ENCODE results near the gene RAB34. TPM values are rescaled to one million over a fixed set of nuclear protein-coding genes. Genes with fewer than 3 reads are reported as not detected.

The RAB34 gene, protein sequence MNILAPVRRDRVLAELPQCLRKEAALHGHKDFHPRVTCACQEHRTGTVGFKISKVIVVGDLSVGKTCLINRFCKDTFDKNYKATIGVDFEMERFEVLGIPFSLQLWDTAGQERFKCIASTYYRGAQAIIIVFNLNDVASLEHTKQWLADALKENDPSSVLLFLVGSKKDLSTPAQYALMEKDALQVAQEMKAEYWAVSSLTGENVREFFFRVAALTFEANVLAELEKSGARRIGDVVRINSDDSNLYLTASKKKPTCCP
- 214 and 300 TPM in 2 replicates for total RNA-seq

DNA sequence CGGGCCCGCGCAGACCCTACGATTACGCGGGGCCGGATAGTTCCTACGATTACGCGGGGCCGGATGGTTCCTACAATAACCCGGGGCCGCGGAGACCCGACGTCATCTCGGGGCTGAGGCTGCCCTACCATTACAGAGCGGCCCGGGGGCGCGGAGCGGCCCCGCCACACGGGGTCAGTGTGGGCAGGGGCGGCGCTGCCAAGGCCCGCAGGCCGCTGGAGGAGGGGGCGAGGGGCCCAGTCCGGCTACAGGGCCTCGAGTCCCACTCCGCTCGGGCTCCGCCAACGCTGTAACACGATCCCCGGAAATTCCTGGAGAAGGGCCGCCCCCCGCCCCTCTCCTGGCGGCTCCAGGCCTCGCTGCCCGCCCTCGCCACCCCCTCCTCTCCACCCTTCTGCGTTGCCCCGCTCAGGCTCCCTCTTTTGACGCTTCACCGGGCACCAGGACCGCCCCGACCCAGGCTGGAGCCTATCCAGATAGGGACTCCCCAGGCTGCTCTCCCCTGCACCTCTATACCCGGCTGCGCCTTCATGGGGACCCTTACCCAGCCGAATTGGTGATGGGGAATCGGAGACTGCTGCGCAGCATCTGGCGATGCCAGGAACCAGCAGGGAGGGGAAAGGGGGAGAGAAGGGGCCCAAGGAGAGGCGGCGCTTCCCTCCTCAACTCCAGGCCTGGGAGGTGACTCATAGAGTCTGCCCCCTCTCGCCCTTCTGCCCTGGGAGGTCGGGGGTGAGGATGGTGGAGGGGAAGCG, at the start of gene RAB34:
Gene RAB34, minus strand, starts transcription at position 291 of the 755 bp plus-strand sequence. CDS start 602 bp downstream, outside the sequence.

DNA sequence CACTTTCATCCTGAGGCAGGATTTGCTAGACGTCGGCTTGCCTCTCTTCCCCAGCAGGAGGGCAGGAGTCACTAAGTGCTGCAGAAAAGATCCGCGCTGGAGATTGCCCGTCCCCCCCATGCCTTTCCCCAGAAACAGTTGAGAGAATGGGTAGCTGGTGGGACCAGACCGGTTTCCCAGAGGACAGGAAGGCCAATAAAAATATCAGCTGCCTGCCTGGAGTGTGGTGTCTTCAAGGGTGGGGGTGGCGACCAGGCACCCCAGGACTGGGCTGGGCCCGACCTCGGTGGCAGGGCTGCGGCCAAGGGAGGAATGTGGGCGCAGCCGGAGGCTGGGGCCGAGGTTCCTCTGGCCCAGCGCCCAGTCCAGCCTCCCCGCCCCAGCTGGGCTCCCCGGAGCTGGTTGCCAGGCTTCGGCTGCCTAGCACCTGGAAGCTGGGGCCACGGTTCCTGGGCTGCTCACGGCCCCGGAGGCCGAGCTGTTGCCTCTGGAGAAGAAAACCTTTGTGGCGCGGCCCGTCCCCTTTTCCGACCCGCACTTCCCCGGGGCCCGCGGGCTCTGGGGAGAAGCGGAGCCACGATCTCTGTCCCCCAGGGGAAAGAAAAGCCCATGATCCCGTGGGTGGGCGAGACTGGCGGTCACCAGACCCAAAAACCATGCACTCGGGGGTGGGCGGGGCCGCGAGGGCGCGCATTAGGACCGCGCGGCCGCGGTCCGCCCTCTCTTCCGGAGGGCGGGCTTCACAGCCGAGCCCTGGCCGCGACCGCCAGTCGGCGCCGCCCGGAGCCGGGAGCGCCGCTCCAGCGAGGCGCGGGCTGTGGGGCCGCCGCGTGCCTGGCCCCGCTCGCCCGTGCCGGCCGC, 25.8 kb upstream of the RAB34 start, which contains the start of gene TRAF4:
Gene TRAF4, plus strand, starts transcription at position 769 of the 861 bp plus-strand sequence. CDS start 102 bp downstream, outside the sequence.

DNA sequence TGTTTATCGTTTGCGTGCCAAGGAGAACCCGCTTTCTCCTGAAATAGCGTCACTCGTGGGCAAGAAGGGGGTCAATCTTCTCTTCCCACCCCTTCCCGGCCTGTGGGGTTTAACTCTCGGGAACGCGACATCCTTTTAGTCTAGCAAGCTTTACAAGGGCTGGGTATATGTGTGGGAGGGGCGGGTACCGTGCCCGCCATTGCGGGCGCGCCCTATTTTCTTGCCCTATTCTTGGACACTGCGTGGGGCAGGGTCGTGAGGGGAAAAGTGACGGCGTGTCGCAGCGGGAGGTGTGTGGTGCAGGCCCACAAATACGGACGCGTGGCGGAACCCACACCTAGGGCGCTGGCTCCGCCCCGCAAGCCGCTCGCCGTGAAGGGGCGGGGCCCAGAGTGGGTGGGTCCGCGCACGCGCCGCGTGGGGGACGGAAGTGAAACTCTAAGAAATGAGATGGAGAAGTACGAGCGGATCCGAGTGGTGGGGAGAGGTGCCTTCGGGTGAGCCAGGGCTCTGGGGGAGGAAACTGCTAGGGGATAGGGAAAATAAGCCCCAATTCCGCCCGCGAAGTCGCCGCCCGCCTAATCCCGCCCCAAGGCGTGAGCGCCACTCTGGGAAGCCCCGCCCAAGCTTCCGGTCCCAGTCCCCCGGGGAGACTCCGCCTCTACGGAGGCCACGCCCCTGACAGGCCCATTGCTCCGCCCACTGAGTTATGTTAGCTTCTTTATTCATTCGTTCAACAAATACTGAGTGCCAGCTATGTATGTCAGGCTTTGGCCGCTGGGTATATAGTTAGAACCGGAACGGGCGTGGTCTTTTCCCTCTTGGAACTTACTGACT, 10.9 kb upstream of the RAB34 start, which contains the start of gene NEK8:
Gene NEK8, plus strand, starts transcription at position 425 of the 837 bp plus-strand sequence. Its CDS starts 26 bp downstream, at position 451.

DNA sequence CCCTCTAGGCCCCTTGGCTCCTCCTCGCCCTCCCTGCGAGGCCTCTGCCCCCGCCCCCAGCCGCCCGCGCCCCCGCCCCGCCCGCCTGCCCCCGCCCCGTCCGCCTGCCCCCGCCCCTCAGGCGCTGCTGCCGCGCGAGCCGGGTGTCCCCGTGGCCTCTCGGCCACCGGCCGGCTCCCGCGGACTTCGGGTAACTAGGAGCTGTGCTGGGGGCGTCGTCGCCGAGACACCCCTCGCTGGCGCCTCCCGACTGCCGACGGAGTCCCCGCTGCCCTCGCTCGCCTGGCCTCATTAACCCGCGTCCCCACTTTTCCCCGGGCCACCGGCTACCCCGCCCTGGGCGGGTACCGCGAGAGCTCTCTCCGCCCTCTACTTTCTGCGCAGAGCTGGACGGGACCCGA, 8.6 kb upstream of the RAB34 start, which contains the start of gene TLCD1:
Gene TLCD1, minus strand, starts transcription at position 8 of the 401 bp plus-strand sequence. CDS start 136 bp downstream, outside the sequence.

DNA sequence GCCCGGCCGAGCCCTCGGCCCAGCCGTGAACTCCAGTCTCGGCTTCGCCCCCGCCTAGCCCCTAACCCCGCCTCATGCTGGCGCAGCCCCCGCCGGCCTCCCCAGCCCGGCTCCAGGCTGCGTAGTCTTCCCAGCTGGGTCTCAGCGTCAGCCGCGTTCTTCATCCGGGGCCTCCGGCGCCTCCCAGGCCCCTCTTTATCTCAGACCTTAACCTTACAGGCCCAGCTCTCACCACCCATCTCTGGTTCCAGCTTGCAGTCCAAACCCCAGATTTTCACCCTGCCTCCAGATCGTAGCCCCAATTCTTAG, 6.0 kb downstream of the RAB34 start, which contains the start of gene PROCA1:
Gene PROCA1, minus strand, starts transcription at position 166 of the 309 bp plus-strand sequence. CDS start 228 bp downstream, outside the sequence.

Other genes starting within 250 kb of the RAB34 start
- not detected in 2 replicates for gene SLC13A2, start 244.2 kb downstream of the RAB34 start, total RNA-seq
- gene FOXN1, start 211.5 kb downstream of the RAB34 start, total RNA-seq = 2.7 and 11.1 TPM in 2 replicates
- 34.1 and 51.9 TPM in 2 replicates for gene UNC119, start 165.2 kb downstream of the RAB34 start, total RNA-seq
- gene PIGS, start 146.3 kb downstream of the RAB34 start, total RNA-seq = 55.8 and 60.0 TPM in 2 replicates
- 109 and 131 TPM in 2 replicates for gene ALDOC, start 141.0 kb downstream of the RAB34 start, total RNA-seq
- gene SPAG5, start 118.8 kb downstream of the RAB34 start, total RNA-seq = 36.9 and 44.5 TPM in 2 replicates
- gene RSKR, start 103.7 kb downstream of the RAB34 start, total RNA-seq = 0.84 and 4.4 TPM in 2 replicates
- 104 and 127 TPM in 2 replicates for gene BLTP2, start 72.7 kb downstream of the RAB34 start, total RNA-seq
- 35.0 and 44.7 TPM in 2 replicates for gene SDF2, start 56.0 kb downstream of the RAB34 start, total RNA-seq
- gene SUPT6H, start 55.7 kb downstream of the RAB34 start, total RNA-seq = 18.6 and 27.9 TPM in 2 replicates
- 0.21 and 2.6 TPM in 2 replicates for gene PROCA1, start 6.0 kb downstream of the RAB34 start, total RNA-seq
- 645 and 883 TPM in 2 replicates for gene RPL23A, start 2.1 kb upstream of the RAB34 start, total RNA-seq
- 20.2 and 23.5 TPM in 2 replicates for gene TLCD1, start 8.4 kb upstream of the RAB34 start, total RNA-seq
- gene NEK8, start 10.9 kb upstream of the RAB34 start, total RNA-seq = 1.8 and 2.4 TPM in 2 replicates
- gene TRAF4, start 26.1 kb upstream of the RAB34 start, total RNA-seq = 78.0 and 82.7 TPM in 2 replicates
- 12.4 and 17.6 TPM in 2 replicates for gene FAM222B, start 124.9 kb upstream of the RAB34 start, total RNA-seq
- 59.0 and 60.8 TPM in 2 replicates for gene ERAL1, start 137.1 kb upstream of the RAB34 start, total RNA-seq
- 58.8 and 70.7 TPM in 2 replicates for gene FLOT2, start 179.9 kb upstream of the RAB34 start, total RNA-seq
- 11.6 and 12.9 TPM in 2 replicates for gene DHRS13, start 185.2 kb upstream of the RAB34 start, total RNA-seq
- gene PHF12, start 233.7 kb upstream of the RAB34 start, total RNA-seq = 15.3 and 19.5 TPM in 2 replicates

Data from airway epithelial cell (primary cell).